Measurements from ENCODE around the gene SEMA6B. TPM values are rescaled to one million over a fixed set of nuclear protein-coding genes. Genes with fewer than 3 reads are reported as not detected.

The SEMA6B gene
- total and polyA plus RNA-seq, 2 donors (not counting 3 experiments of a cell fraction or from before 2014, with no cell fraction given) = 97.8 to 176 TPM

DNA sequence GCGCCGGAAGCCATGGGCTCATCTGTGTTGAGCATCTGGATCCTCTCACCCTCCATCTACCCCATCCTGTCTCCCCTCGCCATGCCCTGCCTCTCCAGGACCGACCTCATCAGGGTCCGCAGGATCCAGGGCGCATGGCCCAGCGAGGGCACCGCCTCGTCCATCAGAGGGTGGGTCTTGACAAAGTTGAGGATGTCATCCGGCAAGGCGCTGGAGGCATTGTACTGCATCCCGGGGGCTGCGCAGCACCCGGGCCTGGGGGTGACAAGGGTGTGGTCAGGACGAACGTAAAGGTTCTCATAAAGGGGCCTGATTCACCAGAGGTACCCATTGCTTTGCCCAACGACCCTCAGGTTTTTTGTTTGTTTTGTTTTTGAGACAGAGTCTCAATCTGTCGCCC lies 9.5 kb downstream of the SEMA6B start:
- peaks cover 20 to 64% of the 10 kb centered on the region in 2 experiments for H3K36me3 ChIP-seq (ENCODE audit: control insufficient read depth in 2 of 2, extremely low read depth in 1 of 2, insufficient read depth in 2 of 2, low read length in 2 of 2)
- H2AFZ ChIP-seq (ENCODE audit: low read depth, low read length) = no peak overlapping the region
- no peak for DNase-seq (ENCODE audit: low read depth, low spot score)
- H3K4me3 ChIP-seq (replicated peaks in 1 of 3; ENCODE audit: insufficient read depth in 1 of 3, low read depth in 1 of 3, low read length in 3 of 3) = no peak overlapping the region
- TF ChIP-seq MYC (IDR thresholded peaks at IDR 0.05; ENCODE audit: low read depth, low read length) (no peak), EZH2 (IDR thresholded peaks at IDR 0.05; ENCODE audit: borderline replicate concordance, low read depth, low read length, severe bottlenecking) (no peak)
- H3K9ac ChIP-seq (replicated peaks; ENCODE audit: extremely low read depth, insufficient read depth, low read length) = no peak overlapping the region
- no peaks in the 10 kb centered on the region for H3K4me1 ChIP-seq (ENCODE audit: control insufficient read depth, extremely low read depth, insufficient read depth, low read length)
- no peaks in the 10 kb centered on the region for H3K27me3 ChIP-seq (ENCODE audit: control insufficient read depth in 2 of 2, insufficient read depth in 2 of 2, low read length in 2 of 2)
- no peaks in the 10 kb centered on the region for H3K9me1 ChIP-seq (replicated peaks; ENCODE audit: control insufficient read depth, extremely low read depth, insufficient read depth, low read length)
- H3K9me3 ChIP-seq (replicated peaks; ENCODE audit: control insufficient read depth, insufficient read depth, low read length) = no peaks in the 10 kb centered on the region
- no peaks in the 10 kb centered on the region for H3K79me2 ChIP-seq (ENCODE audit: control insufficient read depth, insufficient read depth, low read length)
- POLR2A ChIA-PET = no interaction called here
- dilution Hi-C loops (cut with MboI; ENCODE audit: extremely low pct_ligation_motif_present, low sequenced_read_pairs) (no loop called here), intact Hi-C loops (cut with micrococcal nuclease) (no loop called here)
- CTCF ChIA-PET = interaction anchor here (1.0 kb wide), 1 partner anchor 83 kb away, joined by 4 read pairs; no protein-coding TSS in a partner anchor
- no peak overlapping the region for H3K27ac ChIP-seq (ENCODE audit: insufficient read depth, low read depth, low read length)
- no peak overlapping the region for H3K4me2 ChIP-seq (ENCODE audit: insufficient read depth, low read length)
- no TSS peak for BruUV-seq (replicated peaks)
- no peaks in the 10 kb centered on the region for H4K20me1 ChIP-seq (replicated peaks; ENCODE audit: control insufficient read depth, extremely low read depth, insufficient read depth, low read length)
- FAIRE-seq = no peak

DNA sequence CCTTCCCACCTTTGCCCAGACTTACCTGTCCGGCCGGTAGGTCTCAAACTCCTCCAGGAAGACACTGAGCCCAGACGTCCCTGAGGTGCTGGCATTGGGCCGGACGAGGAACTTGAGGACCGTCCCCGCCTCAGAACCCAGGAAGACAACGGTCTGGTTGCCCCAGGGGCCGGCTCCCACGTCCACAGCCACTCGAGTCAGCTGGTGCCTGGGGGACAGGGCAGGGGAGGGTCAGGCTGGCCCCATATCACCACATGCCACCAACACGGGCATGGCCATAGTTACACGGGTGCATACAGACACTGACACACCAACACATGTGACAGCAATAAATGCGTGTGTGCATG lies 11.3 kb downstream of the SEMA6B start:
- CTCF ChIA-PET = interaction anchor here (1.6 to 2.0 kb wide), 2 partner anchors 9 to 13 kb away, joined by 4 to 6 read pairs; partner anchors contain the start of gene PLIN5
- DNase-seq (ENCODE audit: low read depth, low spot score) = no peak
- no peak overlapping the region for H3K4me3 ChIP-seq (replicated peaks in 1 of 3; ENCODE audit: insufficient read depth in 1 of 3, low read depth in 1 of 3, low read length in 3 of 3)
- POLR2A ChIA-PET = no interaction called here
- intact Hi-C loops (cut with micrococcal nuclease) = no loop called here
- FAIRE-seq = no peak
- no TSS peak for BruUV-seq (replicated peaks)
- H3K9me3 ChIP-seq (replicated peaks; ENCODE audit: control insufficient read depth, insufficient read depth, low read length) = no peaks in the 10 kb centered on the region
- H3K27ac ChIP-seq (ENCODE audit: insufficient read depth, low read depth, low read length) = no peak overlapping the region
- H3K4me1 ChIP-seq (ENCODE audit: control insufficient read depth, extremely low read depth, insufficient read depth, low read length) = no peaks in the 10 kb centered on the region
- H2AFZ ChIP-seq (ENCODE audit: low read depth, low read length) = no peak overlapping the region
- TF ChIP-seq, protein P1, sequence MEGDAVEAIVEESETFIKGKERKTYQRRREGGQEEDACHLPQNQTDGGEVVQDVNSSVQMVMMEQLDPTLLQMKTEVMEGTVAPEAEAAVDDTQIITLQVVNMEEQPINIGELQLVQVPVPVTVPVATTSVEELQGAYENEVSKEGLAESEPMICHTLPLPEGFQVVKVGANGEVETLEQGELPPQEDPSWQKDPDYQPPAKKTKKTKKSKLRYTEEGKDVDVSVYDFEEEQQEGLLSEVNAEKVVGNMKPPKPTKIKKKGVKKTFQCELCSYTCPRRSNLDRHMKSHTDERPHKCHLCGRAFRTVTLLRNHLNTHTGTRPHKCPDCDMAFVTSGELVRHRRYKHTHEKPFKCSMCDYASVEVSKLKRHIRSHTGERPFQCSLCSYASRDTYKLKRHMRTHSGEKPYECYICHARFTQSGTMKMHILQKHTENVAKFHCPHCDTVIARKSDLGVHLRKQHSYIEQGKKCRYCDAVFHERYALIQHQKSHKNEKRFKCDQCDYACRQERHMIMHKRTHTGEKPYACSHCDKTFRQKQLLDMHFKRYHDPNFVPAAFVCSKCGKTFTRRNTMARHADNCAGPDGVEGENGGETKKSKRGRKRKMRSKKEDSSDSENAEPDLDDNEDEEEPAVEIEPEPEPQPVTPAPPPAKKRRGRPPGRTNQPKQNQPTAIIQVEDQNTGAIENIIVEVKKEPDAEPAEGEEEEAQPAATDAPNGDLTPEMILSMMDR (IDR thresholded peaks at IDR 0.05; ENCODE audit: extremely low read depth in 1 of 2, insufficient read depth in 1 of 2, low read depth in 1 of 2, low read length in 2 of 2) = no peak
- TF ChIP-seq FOS (IDR thresholded peaks at IDR 0.05; ENCODE audit: borderline replicate concordance, insufficient read depth, low read length) (no peak), POLR2AphosphoS5 (IDR thresholded peaks at IDR 0.05; ENCODE audit: insufficient read depth, low read depth, low read length) (peak; percentile 17)
- H3K79me2 ChIP-seq (ENCODE audit: control insufficient read depth, insufficient read depth, low read length) = no peaks in the 10 kb centered on the region
- H3K36me3 ChIP-seq (ENCODE audit: control insufficient read depth in 2 of 2, extremely low read depth in 1 of 2, insufficient read depth in 2 of 2, low read length in 2 of 2) = peaks cover 13 to 51% of the 10 kb centered on the region in 2 experiments
- no peaks in the 10 kb centered on the region for H4K20me1 ChIP-seq (replicated peaks; ENCODE audit: control insufficient read depth, extremely low read depth, insufficient read depth, low read length)
- dilution Hi-C loops (cut with MboI; ENCODE audit: extremely low pct_ligation_motif_present, low sequenced_read_pairs) = no loop called here
- H3K9me1 ChIP-seq (replicated peaks; ENCODE audit: control insufficient read depth, extremely low read depth, insufficient read depth, low read length) = no peaks in the 10 kb centered on the region
- no peak overlapping the region for H3K9ac ChIP-seq (replicated peaks; ENCODE audit: extremely low read depth, insufficient read depth, low read length)
- H3K27me3 ChIP-seq (ENCODE audit: control insufficient read depth in 2 of 2, insufficient read depth in 2 of 2, low read length in 2 of 2) = no peaks in the 10 kb centered on the region
- no peak overlapping the region for H3K4me2 ChIP-seq (ENCODE audit: insufficient read depth, low read length)

All from endothelial cell of umbilical vein (primary cell).